DOHH2 (cell line): ENCODE data around the gene CALR.

ENCODE experiments used
- H3F3A ChIP-seq: fragments of 200-600 bp; sonication (generic), shearing (Covaris generic); 2 replicates; pipeline ENCODE4 v1.6.0; 2016; ENCODE audit warnings: antibody characterized with exemption, mild to moderate bottlenecking; ENCODE audit not compliant: control insufficient read depth, insufficient read depth
- H3K27ac ChIP-seq: fragments of 200-600 bp; sonication (generic); 2 replicates; pipeline ENCODE4 v1.5.1; 2014; ENCODE audit warnings: low read depth, mild to moderate bottlenecking, low read length, moderate library complexity
- H3K27me3 ChIP-seq: fragments of 200-600 bp; sonication (generic); 2 replicates; pipeline ENCODE4 v1.6.1; 2014; ENCODE audit warnings: mild to moderate bottlenecking, low read length, mixed read lengths; ENCODE audit not compliant: control insufficient read depth
- H3K36me3 ChIP-seq: fragments of 200-600 bp; sonication (generic); 2 replicates; pipeline ENCODE4 v1.6.1; 2014; ENCODE audit warnings: mild to moderate bottlenecking, low read length, moderate library complexity, mixed read lengths; ENCODE audit not compliant: control insufficient read depth
- H3K4me1 ChIP-seq: fragments of 200-600 bp; sonication (generic); 2 replicates; pipeline ENCODE4 v1.6.1; 2014; ENCODE audit warnings: mild to moderate bottlenecking, low read length, mixed read lengths; ENCODE audit not compliant: control insufficient read depth
- H3K4me2 ChIP-seq: fragments of 200-600 bp; sonication (generic); 2 replicates; pipeline ENCODE4 v1.6.0; 2014; ENCODE audit warnings: mild to moderate bottlenecking, low read length, moderate library complexity
- H3K4me3 ChIP-seq: fragments of 200-600 bp; sonication (generic); 2 replicates; pipeline ENCODE4 v1.5.1; 2014; ENCODE audit warnings: mild to moderate bottlenecking, low read length, mixed read lengths
- H3K79me2 ChIP-seq: fragments of 200-600 bp; sonication (generic); 2 replicates; pipeline ENCODE4 v1.6.1; 2014; ENCODE audit warnings: mild to moderate bottlenecking, low read length, mixed read lengths; ENCODE audit not compliant: control insufficient read depth
- H3K9me2 ChIP-seq: fragments of 200-600 bp; sonication (generic); replicated peaks from 2 replicates; pipeline ENCODE4 v1.6.1; 2014; ENCODE audit warnings: mild to moderate bottlenecking, low read length, mixed read lengths; ENCODE audit not compliant: control insufficient read depth
- H3K9me3 ChIP-seq: fragments of 200-600 bp; sonication (generic); 2 replicates; pipeline ENCODE4 v1.6.1; 2014; ENCODE audit warnings: antibody characterized with exemption, low read length, mixed read lengths; ENCODE audit not compliant: control insufficient read depth, insufficient read depth
- H4K20me1 ChIP-seq: fragments of 200-600 bp; sonication (generic); 2 replicates; pipeline ENCODE4 v1.6.0; 2014; ENCODE audit warnings: low read depth, mild to moderate bottlenecking, antibody characterized with exemption, low read length, moderate library complexity; ENCODE audit not compliant: control insufficient read depth, insufficient read depth
- EZH2phosphoT487 ChIP-seq: fragments of 200-600 bp; sonication (generic); IDR thresholded peaks from 2 replicates; pipeline ENCODE4 v1.6.1; 2017; ENCODE audit warnings: borderline replicate concordance, mild to moderate bottlenecking, antibody characterized with exemption, low read length, moderate library complexity, mixed read lengths
- TF ChIP-seq, protein P1 (sequence below): fragments of 200-600 bp; sonication (generic); IDR thresholded peaks from one replicate; pipeline ENCODE4 v1.5.1; 2014; ENCODE audit warnings: antibody characterized with exemption, mild to moderate bottlenecking, low read depth, low read length; ENCODE audit not compliant: poor library complexity, severe bottlenecking

The CALR gene

GRCh38 chr19:12967907-12968306 is 29.5 kb downstream of the CALR start:
- TF ChIP-seq EZH2phosphoT487: no peak
- H3K4me1 ChIP-seq: peaks cover 14% of the 10 kb centered on the region
- no peaks in the 10 kb centered on the region for H4K20me1 ChIP-seq
- no peaks in the 10 kb centered on the region for H3K9me3 ChIP-seq
- no peaks in the 10 kb centered on the region for H3F3A ChIP-seq
- no peak overlapping the region for H3K4me2 ChIP-seq
- no peaks in the 10 kb centered on the region for H3K9me2 ChIP-seq
- no peaks in the 10 kb centered on the region for H3K79me2 ChIP-seq
- H3K27me3 ChIP-seq: no peaks in the 10 kb centered on the region
- no peak overlapping the region for H3K4me3 ChIP-seq
- H3K27ac ChIP-seq: no peak overlapping the region
- H3K36me3 ChIP-seq: no peaks in the 10 kb centered on the region

DNA sequence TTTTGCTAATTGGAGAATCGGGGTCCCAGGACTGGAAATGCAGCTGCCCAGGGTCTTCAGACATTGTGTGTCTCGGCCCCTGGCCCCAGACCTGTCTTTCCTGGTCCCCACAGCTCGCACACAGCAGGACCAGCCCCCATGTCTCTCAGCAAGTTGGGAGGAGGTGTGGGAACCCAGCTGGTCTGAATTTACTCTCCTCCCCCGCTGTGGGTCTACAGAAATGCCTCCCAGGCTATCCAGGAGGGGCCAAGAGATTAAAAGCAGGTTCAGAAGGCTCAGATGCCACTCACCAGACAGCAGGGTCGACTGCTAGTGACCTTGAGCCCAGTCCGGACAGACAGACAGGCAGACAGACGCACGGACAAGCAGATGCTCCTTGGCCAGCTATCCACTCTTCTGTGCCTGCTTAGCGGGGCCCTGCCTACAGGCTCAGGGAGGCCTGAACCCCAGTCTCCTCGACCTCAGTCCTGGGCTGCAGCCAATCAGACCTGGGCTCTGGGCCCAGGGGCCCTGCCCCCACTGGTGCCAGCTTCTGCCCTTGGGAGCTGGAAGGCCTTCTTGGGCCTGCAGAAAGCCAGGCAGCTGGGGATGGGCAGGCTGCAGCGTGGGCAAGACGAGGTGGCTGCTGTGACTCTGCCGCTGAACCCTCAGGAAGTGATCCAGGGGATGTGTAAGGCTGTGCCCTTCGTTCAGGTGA is 31.0 kb downstream of the CALR start, which contains the start of gene DAND5:
Gene DAND5, plus strand, starts transcription at position 285 of the 697 bp plus-strand sequence. Its CDS starts 85 bp downstream, at position 370.
- Histone ChIP-seq H3K9me3 (no peaks in the 10 kb centered on the region), H4K20me1 (no peaks in the 10 kb centered on the region), H3K9me2 (no peaks in the 10 kb centered on the region), H3K4me2 (no peak within 1 kb of the TSS), H3K4me3 (no peak within 1 kb of the TSS), H3K36me3 (no peaks in the 10 kb centered on the region), H3F3A (no peaks in the 10 kb centered on the region), H3K4me1 (peaks cover 14% of the 10 kb centered on the region), H3K27me3 (no peaks in the 10 kb centered on the region), H3K27ac (no peak within 1 kb of the TSS), H3K79me2 (no peaks in the 10 kb centered on the region)
- TF ChIP-seq EZH2phosphoT487: no peak
- TF ChIP-seq, protein P1, sequence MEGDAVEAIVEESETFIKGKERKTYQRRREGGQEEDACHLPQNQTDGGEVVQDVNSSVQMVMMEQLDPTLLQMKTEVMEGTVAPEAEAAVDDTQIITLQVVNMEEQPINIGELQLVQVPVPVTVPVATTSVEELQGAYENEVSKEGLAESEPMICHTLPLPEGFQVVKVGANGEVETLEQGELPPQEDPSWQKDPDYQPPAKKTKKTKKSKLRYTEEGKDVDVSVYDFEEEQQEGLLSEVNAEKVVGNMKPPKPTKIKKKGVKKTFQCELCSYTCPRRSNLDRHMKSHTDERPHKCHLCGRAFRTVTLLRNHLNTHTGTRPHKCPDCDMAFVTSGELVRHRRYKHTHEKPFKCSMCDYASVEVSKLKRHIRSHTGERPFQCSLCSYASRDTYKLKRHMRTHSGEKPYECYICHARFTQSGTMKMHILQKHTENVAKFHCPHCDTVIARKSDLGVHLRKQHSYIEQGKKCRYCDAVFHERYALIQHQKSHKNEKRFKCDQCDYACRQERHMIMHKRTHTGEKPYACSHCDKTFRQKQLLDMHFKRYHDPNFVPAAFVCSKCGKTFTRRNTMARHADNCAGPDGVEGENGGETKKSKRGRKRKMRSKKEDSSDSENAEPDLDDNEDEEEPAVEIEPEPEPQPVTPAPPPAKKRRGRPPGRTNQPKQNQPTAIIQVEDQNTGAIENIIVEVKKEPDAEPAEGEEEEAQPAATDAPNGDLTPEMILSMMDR: no peak

DNA sequence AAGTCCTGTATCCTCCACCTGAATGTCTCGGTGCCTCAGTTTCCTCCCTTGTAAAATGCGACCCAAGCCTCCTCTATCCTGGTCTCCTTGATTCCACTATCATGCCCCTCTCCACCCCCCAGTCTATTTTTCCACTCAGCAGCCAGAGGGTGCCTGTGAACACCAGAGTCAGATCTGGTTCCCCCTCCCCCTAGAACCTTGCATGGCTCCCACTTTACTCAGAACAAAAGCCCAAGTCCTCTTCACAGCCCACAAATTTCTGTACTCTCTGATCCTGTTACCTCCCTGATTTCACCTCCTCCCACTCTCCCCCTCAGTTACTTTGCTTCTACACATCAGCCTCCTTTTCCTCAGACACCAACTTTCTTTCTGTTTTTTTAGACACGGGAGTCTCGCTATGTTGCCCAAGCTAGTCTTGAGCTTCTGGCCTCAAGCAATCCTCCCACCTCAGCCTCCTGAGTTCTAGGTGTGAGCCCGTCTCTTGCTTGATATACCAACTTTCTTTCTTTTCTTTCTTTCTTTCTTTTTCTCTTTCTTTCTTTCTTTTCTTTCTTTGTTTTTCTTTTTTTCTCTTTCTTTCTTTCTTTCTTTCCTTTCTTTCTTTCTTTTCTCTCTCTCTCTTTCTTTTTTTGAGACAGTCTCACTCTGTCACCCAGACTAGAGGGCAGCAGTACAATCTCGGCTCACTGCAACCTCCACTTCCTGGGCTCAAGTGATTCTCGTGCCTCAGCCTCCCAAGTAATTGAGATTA is 31.8 kb downstream of the CALR start:
- Histone ChIP-seq H3K9me3 (no peaks in the 10 kb centered on the region), H3F3A (no peaks in the 10 kb centered on the region), H3K4me1 (peaks cover 10% of the 10 kb centered on the region), H3K4me3 (no peak overlapping the region), H3K27me3 (no peaks in the 10 kb centered on the region), H3K36me3 (no peaks in the 10 kb centered on the region), H3K79me2 (no peaks in the 10 kb centered on the region), H3K4me2 (no peak overlapping the region), H4K20me1 (no peaks in the 10 kb centered on the region), H3K9me2 (no peaks in the 10 kb centered on the region), H3K27ac (no peak overlapping the region)
- TF ChIP-seq EZH2phosphoT487: no peak
- TF ChIP-seq, protein P1: no peak

DNA sequence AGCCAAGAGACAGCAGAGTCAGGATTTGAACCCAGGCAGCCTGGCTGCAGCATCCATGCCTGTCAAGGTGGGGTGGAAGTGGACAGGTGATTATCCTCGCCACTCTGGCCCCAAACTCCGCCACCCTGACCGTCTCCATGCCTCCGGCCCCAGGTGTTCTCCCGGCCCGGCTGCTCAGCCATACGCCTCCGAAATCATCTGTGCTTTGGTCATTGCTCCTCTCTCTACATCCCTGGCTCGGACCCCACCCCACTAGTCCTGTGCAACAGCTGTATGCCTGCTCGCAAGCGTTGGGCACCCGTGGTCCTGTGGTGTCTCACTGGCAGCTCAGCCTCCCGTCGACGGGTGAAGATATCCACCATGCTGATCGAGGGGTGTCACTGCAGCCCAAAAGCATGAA is 34.8 kb downstream of the CALR start:
- Histone ChIP-seq H3K27me3 (no peaks in the 10 kb centered on the region), H3K4me3 (no peak overlapping the region), H3K4me1 (no peaks in the 10 kb centered on the region), H3K36me3 (no peaks in the 10 kb centered on the region), H3K4me2 (no peak overlapping the region), H3K9me3 (no peaks in the 10 kb centered on the region), H3F3A (no peaks in the 10 kb centered on the region), H3K79me2 (no peaks in the 10 kb centered on the region), H3K27ac (no peak overlapping the region), H3K9me2 (no peaks in the 10 kb centered on the region), H4K20me1 (no peaks in the 10 kb centered on the region)
- no peak for TF ChIP-seq EZH2phosphoT487
- TF ChIP-seq, protein P1: no peak
